Right lobe of liver (tissue), 4 donors: ENCODE results near the gene SPAG16.

Source experiments
- CTCF ChIP-seq, 4 donors: fragments of 200-600 bp in 3 of 4; fragments of 450-650 bp in 1 of 4; IDR thresholded peaks; one replicate each; pipeline versions ENCODE4 v1.5.1 to v1.8.0; 2016 to 2022; ENCODE audit warnings: antibody characterized with exemption in 4 of 4, mild to moderate bottlenecking in 2 of 4
- POLR2A ChIP-seq: fragments of 450-650 bp; IDR thresholded peaks from one replicate; pipeline ENCODE4 v1.6.1; 2017; ENCODE audit warnings: antibody characterized with exemption, mild to moderate bottlenecking
- donor health status: DM: no; HTN: no; CAD: no.
- donor health status: DM: no; HTN: no; CAD: no.
- donor health status: DM: no; HTN: yes; CAD: no.

- TF ChIP-seq CTCF (IDR thresholded peaks at IDR 0.05), result no peak
- TF ChIP-seq POLR2A, result no peak
Measured at GRCh38 chr2:213336253-213336770, 52.0 kb downstream of the SPAG16 start.
